ENCODE measurements around the gene ESRRA.

DNA sequence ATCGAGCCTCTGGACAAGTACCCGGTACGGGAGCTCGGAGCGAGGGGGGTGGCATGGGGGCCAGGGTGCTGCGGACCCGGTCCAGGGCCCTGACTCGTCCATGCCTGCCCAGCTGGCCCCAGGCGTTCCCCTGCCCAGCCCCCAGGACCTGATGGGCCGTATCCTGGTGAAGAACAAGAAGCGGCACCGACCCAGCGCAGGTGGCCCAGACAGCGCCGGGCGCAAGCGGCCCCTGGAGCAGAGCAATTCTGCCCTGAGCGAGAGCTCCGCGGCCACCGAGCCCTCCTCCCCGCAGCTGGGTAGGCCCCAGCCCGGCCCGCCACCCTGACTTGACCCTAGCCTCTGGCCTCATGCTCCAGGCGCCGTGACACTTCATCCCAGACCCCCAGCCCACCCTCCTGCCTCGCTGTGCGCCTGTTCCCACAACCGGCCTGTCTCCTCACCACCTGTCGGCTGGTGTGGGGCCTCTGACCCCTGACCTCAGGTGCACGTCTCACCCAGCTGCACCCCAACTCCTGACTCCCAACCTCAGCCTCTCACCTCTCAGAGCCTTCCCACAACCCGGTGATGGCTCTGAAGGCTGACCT, 46.3 kb upstream of the ESRRA start:
- TF ChIP-seq EZH2 (IDR thresholded peaks at IDR 0.05; ENCODE audit: borderline replicate concordance, insufficient read depth, low read length, poor library complexity, severe bottlenecking), result no peak
- TF ChIP-seq MXI1 (conservative IDR thresholded peaks at IDR 0.05; ENCODE audit: poor library complexity, severe bottlenecking), result no peak
- TF ChIP-seq, protein P1, sequence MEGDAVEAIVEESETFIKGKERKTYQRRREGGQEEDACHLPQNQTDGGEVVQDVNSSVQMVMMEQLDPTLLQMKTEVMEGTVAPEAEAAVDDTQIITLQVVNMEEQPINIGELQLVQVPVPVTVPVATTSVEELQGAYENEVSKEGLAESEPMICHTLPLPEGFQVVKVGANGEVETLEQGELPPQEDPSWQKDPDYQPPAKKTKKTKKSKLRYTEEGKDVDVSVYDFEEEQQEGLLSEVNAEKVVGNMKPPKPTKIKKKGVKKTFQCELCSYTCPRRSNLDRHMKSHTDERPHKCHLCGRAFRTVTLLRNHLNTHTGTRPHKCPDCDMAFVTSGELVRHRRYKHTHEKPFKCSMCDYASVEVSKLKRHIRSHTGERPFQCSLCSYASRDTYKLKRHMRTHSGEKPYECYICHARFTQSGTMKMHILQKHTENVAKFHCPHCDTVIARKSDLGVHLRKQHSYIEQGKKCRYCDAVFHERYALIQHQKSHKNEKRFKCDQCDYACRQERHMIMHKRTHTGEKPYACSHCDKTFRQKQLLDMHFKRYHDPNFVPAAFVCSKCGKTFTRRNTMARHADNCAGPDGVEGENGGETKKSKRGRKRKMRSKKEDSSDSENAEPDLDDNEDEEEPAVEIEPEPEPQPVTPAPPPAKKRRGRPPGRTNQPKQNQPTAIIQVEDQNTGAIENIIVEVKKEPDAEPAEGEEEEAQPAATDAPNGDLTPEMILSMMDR (IDR thresholded peaks at IDR 0.05; ENCODE audit: poor library complexity, severe bottlenecking), result no peak
- no peak for TF ChIP-seq RAD21 (conservative IDR thresholded peaks at IDR 0.05)
